ENCODE results near the gene CAMTA1.

GRCh38 chr1:7596126-7596965 lies 811.1 kb downstream of the CAMTA1 start:
- TF ChIP-seq CTCF (IDR thresholded peaks at IDR 0.05; ENCODE audit: low read depth, low read length, missing input control) (no peak), ZBTB33 (IDR thresholded peaks at IDR 0.05) (no peak), GABPA (IDR thresholded peaks at IDR 0.05 in 1 of 2, conservative IDR thresholded peaks at IDR 0.05 in 1 of 2) (no peak), RAD21 (IDR thresholded peaks at IDR 0.05) (no peak), RXRA (IDR thresholded peaks at IDR 0.05) (no peak), YY1 (IDR thresholded peaks at IDR 0.05) (no peak), ATF3 (IDR thresholded peaks at IDR 0.05) (no peak), REST (IDR thresholded peaks at IDR 0.05) (no peak), MAX (IDR thresholded peaks at IDR 0.05) (no peak), TAF1 (conservative IDR thresholded peaks at IDR 0.05) (no peak)

All from liver (tissue), 3 donors.